SK-N-DZ (cell line): ENCODE data around the gene RREB1.
"Not testable (repeated sequence)": the region's sequence is repeated elsewhere in the genome, so short reads cannot be mapped to it uniquely, and the experiment has no call there.

Experiments
- DNase-seq: peaks from one replicate; pipeline ENCODE4 v3.0.0-alpha.2; 2015; ENCODE audit warnings: low spot score

RREB1 gene

DNA sequence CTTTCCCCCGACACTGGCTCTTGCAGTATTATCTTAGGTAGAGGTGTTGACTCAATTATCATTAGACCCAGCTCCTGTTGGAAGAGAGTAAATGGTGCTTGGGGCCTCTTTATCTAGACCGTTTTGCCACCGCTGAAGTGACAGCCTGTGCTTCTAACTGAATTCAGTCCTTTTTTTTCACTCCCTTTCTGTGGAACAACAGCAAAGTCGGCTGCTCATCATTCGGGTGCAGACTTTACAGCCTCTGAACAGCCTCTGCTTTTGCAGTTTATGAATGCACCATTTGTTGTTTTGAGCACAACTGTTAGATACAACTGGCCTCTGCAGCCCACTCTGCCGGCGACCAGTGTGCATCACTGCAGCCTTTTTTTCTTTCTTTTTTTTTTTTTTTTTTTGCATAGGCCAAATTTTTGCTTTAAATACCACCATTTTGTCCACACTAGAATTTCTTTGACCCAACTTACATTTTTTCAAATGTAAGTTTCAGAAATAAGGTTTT is 35.8 kb downstream of the RREB1 start:
- DNase-seq = no peak

- DNase-seq = no peak
Observed at GRCh38 chr6:7144872-7145584, 37.3 kb downstream of the RREB1 start.

GRCh38 chr6:7145585-7145884 is 37.8 kb downstream of the RREB1 start:
- DNase-seq = no peak

GRCh38 chr6:7145885-7146828 is 38.4 kb downstream of the RREB1 start:
- DNase-seq = no peak

GRCh38 chr6:7147051-7147671 is 39.4 kb downstream of the RREB1 start:
- DNase-seq = no peak

GRCh38 chr6:7148100-7148822 is 40.5 kb downstream of the RREB1 start:
- DNase-seq = no peak

DNA sequence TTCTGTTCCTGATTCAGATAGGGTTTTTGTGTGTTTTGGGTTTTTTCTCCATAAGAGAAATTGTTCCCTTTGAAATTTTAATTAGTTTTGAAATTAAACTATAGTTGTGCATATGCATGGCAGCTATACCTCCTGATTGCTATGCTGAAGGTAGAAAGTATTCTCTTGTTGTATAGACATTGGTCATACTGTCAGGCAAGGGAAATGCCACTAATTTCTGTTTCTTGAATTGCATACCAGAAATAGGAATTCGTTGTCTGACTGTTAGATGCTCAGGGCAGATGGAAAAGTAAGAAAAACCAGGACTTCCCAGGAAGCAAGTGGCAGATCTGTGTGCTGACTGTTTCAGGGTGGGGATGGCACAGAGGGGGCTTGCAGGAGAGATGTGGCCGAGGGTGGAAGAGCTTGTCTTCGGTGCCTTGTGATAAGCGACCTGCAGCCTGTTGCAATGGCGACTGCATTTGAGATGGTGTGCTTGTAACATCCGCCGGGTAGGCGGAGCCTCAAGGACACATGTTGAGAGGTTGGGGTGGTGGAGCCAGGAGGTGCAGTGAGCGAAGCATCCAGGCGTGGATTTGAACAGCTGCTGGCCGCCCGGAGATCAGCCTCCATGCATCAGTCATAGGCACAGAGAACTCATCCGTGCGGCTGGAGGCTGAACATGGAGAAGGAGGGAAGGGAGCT is 42.8 kb downstream of the RREB1 start:
- no peak for DNase-seq

GRCh38 chr6:7151381-7151780 is 43.6 kb downstream of the RREB1 start:
- DNase-seq = no peak

- no peak for DNase-seq
Observed at GRCh38 chr6:7152462-7152861, 44.7 kb downstream of the RREB1 start.

DNA sequence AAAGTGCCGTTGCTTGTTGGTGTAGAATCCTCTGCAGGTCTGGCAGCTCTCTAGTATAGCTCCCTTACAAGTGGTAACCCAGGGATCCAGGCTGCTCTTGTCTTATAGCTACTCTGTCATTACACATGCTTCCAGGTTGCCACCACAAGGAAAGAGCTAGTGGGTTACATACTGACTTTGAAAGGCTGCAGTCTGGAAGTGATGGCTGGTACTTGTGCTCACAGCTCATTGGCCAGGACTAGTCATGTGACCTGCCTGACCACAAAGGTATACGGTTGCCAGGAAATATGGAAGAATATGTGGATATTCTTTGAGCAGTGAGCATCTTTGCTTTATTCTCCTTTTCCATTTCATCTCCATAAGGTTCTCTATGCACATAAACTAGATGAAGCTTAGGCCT is 46.0 kb downstream of the RREB1 start:
- DNase-seq = no peak

GRCh38 chr6:7154341-7155139 is 46.8 kb downstream of the RREB1 start:
- DNase-seq = no peak

DNA sequence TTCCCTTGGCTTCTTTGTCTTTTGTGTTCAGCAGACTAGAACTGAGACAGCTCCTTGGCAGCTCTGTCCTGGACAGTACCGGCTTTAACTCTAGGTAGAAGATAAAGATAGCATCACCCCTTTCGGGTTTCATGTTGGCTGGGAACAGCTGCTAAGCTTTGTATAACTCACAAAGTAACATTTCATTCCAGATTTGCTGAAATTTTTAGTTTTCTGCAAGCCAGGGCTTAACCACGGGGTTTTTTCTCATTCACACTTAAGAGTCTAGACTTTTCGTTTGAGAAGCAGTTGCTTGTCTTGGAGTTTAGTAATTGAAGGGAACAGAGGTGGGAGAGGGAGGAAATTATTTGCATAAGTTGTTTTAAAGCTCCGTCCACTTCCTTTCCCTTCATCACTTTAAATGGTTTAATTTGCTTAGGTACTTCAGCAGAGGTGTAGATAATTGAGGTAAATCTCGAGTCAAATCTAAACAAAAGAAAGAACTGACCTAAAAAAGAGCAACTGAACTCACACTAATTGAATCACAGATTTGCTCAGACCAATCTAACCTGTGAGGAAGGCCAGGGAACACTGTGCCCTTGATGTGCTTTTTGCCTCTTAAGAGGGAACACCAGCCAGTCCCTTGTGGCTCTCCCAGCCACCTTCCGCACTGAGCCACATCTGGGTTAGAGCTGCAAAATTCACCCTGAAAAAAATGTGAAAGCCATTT is 48.3 kb downstream of the RREB1 start:
- no peak for DNase-seq

DNA sequence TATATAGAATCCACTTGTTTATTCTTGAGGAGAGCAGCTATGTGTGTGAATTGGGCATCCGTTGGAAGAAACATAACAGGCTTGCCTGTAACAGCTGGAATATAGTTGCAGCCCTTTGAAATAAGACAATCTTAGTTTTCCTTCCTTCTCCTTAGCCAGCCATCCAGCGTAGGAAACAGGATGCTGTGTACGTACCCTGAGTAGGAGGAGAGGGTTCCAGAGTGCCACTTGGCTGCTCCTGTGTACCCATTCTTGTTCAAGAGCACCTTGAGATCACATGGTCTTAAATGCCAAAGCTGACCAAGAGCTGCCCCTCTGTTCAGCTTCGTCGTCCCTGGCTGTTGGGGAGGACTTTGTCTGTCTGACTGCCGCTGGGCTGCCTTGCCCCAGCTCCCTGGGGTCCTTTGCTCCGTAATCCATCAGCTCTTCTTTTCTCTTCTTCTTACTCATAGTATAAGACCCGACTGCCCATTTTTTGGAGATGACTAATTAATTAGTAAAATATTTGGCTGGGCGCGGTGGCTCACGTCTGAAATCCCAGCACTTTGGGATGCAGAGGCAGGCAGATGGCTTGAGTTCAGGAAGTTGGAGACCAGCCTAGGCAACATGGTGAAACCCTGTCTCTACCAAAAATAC is 49.0 kb downstream of the RREB1 start:
- DNase-seq = no peak

DNA sequence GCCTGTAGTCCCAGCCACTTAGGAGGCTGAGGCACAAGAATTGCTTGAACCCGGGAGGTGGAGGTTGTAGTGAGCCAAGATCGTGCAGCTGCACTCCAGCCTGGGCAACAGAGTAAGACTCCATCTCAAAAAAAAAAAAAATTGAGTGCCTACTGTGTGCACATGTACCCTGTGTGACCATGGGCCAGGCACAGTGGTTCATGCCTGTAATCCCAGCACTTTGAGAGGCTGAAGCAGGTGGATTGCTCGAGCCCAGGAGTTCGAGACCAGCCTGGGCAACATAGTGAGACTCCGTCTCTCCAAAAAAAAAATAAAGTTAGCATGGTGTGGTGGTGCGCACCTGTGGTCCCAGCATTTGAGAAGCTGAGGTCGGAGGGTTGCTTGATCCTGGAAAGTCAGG is 49.5 kb downstream of the RREB1 start:
- DNase-seq = not testable (repeated sequence)

DNA sequence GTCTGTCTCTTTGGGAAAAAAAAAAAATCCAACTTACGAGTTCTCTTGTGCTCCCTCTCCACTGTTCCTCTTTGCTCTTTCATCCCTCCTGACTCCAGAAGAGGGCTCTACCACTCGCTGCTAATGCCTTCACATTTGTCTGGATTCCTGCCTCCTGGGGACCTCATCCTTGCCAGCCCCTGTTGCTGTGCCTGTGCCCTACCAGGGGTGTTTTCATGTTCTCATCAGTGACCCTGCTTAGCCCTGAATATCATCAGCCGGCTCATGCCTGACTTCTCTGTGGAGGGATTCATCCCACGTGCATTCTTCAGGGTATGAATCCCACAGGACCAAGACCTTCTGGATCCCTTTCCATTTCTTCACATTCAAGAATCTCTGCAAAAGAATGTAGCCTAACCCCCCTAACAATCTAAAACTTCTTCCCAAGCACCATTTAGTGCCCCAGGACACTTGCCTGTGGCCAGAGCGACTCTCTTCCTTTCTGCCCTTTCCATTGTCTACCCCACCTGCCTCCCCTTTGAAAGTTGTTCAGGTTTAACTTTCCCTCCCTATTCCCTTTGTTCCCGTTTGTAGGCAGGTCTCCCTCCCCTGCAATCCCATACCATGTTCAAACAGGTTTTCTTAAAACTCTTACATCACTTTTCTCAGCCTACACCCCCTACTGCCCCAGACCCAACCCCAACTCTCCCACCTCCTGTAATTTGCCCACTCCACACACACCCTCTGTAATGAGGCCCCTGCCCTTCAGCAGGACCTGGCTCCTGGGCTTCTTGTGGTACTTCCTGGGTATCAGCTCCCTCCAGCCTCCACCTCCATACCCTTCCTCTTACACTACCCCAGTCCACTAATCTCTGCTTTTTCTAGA is 50.2 kb downstream of the RREB1 start:
- DNase-seq = no peak

GRCh38 chr6:7159790-7160525 is 52.2 kb downstream of the RREB1 start:
- no peak for DNase-seq

DNA sequence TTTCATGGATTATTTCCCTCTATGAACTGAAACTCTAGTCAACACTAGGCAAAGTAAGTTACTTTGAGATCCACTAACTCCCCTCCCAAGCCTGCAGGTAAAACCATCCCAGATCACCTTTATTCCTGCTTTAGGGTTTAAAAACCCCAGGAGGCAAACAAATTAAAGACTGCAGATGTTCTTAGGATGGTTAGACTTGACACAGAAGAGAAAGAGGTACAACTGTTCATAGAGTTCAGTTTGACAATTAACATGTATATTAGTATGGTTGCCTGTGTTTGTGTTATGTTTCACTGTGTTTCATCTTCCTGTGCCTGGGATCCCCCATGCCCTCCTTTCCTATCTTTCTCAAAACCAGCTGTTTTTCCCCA is 53.5 kb downstream of the RREB1 start:
- no peak for DNase-seq

DNA sequence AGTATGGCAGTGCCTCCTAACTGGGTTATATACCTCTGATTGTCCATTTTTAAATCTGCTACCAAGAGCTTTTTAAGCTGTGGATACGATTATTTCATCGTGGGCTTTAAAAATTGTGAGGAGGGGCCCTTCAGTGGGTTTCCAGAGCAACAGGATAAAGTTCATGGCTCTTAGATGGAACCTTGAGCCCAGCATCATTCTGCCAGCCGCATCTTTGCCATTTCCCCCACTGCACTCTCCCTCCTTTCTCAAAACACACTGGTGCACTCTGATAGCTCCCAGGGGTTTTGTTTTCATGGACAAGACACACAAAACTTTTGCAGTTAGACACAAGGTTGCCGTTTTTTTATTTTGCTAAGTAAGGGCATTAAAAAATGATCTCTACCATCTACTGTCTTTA is 54.1 kb downstream of the RREB1 start:
- no peak for DNase-seq
